Measurements from ENCODE around the gene SPATA46.

- TF ChIP-seq CTCF (IDR thresholded peaks at IDR 0.05) (no peak), POLR2AphosphoS5 (IDR thresholded peaks at IDR 0.05) (no peak), POLR2A (IDR thresholded peaks at IDR 0.05) (no peak)
These were observed 4.2 kb downstream of the SPATA46 start for GRCh38 chr1:162372159-162373071.

Data from breast epithelium (tissue), 3 donors.